Fibroblast of lung (primary cell): ENCODE data around the gene CEP97.

Experiments used
- EZH2 ChIP-seq: IDR thresholded peaks from 2 replicates; pipeline ENCODE4 v1.5.1; 2012; ENCODE audit warnings: low read length, control low read depth, mild to moderate bottlenecking; ENCODE audit errors: missing control alignments
- TF ChIP-seq, protein P1 (sequence below), 2 donors: IDR thresholded peaks in 1 of 2; conservative IDR thresholded peaks in 1 of 2; 1 replicate in 1 of 2; 2 replicates in 1 of 2; pipeline ENCODE4 v1.5.1; 2011 to 2012; ENCODE audit warnings: low read length in 2 of 2, control low read depth in 1 of 2, inconsistent platforms in 1 of 2, low read depth in 1 of 2, mild to moderate bottlenecking in 1 of 2

DNA sequence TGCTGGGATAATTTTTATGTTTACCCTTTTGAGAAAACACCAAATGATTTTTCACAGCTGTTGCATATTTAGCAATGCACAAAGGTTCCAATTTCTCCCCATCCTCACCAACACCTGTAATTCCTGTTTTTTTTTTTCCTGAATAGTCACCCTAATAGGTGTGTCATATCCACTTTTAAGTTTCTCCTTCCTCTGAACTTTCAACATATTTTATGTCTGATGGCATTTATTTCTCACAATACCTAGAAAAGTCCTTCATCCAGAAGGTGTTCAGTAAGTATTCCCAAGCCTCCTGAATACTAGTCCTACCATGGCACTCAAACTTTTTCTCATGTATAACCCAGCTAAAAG lies 39.4 kb upstream of the CEP97 start:
- TF ChIP-seq EZH2, result no peak
- TF ChIP-seq, protein P1, sequence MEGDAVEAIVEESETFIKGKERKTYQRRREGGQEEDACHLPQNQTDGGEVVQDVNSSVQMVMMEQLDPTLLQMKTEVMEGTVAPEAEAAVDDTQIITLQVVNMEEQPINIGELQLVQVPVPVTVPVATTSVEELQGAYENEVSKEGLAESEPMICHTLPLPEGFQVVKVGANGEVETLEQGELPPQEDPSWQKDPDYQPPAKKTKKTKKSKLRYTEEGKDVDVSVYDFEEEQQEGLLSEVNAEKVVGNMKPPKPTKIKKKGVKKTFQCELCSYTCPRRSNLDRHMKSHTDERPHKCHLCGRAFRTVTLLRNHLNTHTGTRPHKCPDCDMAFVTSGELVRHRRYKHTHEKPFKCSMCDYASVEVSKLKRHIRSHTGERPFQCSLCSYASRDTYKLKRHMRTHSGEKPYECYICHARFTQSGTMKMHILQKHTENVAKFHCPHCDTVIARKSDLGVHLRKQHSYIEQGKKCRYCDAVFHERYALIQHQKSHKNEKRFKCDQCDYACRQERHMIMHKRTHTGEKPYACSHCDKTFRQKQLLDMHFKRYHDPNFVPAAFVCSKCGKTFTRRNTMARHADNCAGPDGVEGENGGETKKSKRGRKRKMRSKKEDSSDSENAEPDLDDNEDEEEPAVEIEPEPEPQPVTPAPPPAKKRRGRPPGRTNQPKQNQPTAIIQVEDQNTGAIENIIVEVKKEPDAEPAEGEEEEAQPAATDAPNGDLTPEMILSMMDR (conservative IDR thresholded peaks at IDR 0.05 in 1 of 2, IDR thresholded peaks at IDR 0.05 in 1 of 2; ENCODE audit: low read depth in 1 of 2, low read length in 2 of 2), result no peak
